SKM-1 (cell line): ENCODE results near the gene ISYNA1.

ENCODE experiments used
- DNase-seq: peaks from one replicate; lab custom pipeline; 2025; ENCODE audit not compliant: unreplicated experiment; lab: John Stamatoyannopoulos, UW

ISYNA1 gene

DNA sequence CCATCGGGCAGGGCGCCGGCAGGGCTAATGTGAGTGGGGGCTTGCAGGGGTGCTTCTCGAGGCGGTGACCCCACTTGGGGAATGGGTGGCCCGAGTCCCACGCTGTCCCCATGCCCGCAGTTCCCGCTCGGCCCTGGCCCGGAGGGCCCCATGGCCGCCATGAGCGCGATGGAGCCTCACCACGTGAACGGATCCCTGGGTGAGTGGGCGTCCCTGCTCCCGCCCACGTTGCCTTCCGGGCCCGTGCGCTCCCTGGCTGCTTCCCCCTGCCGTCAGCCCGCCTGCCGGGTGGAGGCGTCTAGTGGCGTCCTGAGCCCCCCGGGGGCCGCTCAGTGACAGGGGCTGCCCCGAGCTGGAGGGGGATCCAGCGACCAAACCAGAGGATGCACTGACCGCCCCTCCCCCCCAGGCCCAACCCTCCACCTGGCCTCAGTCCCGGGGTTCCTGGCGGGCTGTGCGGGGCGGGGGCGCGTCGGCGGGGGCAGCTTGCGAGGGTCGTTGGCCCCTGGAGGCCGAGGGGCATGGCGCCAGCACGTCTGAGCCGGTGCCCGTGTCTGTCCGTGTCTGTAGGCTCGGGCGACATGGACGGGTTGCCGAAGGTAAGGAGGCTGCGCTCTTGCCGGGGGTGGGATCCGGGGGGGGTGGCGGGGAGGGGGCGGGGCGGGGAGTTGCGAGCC is 4.8 kb downstream of the ISYNA1 start:
- DNase-seq = no peak

- no peak for DNase-seq
Observed at GRCh38 chr19:18432275-18433014, 5.5 kb downstream of the ISYNA1 start.

- no peak for DNase-seq
Observed at GRCh38 chr19:18431351-18432197, 6.4 kb downstream of the ISYNA1 start.

DNA sequence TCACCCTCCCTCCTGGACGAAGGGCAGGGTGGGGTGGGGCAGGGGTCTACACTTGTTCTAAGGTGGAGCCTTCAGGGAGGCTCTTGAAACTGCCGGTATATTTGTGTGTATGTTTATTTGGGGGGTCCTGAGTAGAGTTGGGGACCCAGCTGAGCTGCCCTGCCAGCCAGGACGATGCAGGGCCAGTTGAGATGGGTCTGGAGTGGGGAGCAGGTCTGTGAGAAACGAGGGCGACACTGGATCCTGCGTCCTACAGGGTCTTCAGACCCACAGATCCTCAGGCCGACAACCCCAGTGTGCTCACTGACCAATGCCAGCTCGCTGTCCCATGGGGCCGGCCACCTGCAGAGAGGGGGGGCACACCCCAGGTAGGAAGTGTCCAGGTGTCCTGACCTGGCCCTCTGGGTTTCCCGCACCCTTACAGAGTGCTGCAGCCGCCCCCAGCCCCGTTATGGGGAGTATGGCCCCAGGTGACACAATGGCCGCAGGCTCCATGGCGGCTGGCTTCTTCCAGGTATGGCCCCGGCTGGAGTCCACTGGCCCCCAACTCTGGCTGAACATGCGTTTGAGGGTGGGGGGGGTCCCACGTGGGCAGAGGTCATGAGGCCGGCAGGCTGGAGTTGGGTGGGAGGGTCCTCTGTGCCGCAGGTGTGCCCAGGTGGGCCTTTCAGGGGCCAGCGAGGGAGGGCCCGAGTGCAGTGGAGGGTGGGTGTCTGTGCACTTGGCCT is 7.4 kb downstream of the ISYNA1 start:
- no peak for DNase-seq

- no peak for DNase-seq
Observed at GRCh38 chr19:18429717-18430416, 8.1 kb downstream of the ISYNA1 start.

GRCh38 chr19:18428787-18429674 is 8.9 kb downstream of the ISYNA1 start:
- DNase-seq = no peak

DNA sequence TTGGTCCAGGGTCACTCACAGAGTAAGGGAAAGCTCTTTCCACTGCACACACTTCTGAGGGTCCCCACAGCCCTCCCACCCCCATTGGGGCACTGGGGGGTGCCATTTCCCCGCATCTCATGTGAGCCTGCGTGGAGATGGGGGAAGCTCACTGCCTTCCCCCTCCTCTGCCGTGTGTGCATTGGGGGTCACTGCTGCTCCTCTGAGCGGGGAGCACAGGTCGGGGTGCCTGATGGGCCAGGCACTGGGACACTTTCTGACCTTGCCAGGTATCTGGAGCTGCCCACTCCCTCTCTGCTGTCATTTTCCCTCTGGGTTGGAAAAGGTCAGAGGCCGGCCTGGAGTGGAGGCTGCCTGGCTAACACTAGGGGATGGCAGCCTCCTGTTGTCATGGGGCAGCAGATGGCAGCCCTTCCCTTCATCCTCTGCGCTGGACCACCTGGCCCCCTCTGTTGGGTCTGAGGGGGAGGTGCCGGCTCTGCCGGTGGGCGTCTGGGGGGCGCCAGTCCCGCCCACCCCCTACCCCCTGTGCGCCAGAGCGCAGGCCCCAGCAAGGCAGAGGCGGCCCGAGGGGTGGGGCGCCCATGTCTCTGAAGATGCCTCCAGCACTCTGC is 9.7 kb downstream of the ISYNA1 start:
- DNase-seq = no peak

- no peak for DNase-seq
Observed at GRCh38 chr19:18427743-18428113, 10.2 kb downstream of the ISYNA1 start.

DNA sequence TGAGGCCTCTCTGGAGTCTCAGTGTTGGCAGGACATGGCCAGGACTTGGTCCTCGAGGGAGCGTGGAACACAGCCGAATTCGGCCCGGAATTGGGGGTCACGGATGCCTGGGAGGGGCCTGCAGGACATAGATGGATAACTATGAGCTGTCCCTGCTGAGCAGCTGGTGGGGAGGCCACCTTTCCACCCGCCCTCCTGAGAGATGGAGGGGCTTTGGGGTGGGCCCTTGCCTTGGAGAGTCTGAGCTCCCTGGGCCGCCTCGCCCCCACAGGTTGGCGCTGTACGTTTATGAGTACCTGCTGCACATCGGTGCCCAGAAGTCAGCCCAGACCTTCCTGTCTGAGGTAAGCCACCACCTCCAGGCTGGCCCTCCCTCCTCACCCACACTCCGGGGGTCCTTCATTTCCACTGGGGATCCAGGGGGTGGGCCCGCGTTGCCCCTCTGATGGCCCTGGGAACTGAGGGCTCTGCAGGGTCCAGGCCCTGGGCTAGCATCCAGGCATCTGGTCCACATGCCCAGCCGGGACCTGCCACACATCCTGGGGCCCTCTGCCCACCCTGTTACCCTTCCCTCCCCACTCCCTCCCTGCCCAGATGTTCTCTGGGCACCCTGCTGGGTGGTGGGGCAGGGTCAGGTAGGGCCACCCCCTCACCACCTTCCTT is 10.7 kb downstream of the ISYNA1 start:
- no peak for DNase-seq

- no peak for DNase-seq
Observed at GRCh38 chr19:18426416-18426767, 11.5 kb downstream of the ISYNA1 start.

DNA sequence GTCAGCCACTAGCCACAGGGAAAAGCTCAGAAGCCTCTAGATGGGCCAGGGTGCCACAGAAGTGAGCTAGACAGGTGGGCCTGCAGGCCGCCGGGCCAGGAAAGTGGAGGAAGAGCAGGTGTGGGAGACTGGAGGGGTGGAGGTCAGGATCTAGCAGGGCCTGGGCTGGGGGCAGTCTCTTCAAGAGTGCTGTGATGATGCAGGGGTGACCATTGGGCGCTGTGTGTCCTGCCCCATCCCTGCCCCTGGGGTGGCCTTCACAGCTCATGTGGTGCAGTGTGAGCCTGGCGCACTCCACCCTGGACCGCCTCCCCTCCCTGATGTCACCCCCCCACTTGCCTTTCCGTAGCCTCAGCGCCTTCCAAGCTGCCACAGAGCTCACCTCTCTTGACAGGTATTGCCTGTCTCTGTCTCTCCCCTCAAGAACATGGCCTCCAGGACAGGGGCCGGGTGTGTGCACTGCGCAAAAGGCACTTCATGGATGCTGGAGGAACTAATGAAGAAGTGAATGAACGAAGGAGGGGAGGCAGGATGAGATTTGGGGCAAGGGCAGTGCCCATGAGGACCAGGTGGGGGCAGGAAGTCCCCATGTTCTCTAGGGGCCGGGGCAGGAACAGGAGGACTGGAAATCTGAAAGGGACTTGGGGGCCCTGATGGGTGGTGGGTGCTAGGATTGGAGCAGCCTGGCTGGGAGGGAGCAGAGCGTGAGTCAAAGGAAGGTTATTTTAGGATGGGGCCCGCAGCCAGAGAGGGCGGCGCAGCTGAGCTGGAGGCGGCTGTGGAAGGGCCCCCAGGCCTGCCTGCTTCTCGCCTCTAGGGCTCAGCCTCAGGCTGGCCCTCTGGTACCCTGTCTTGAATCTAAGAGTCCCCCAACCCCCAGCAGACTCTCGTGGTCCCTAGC is 12.2 kb downstream of the ISYNA1 start:
- DNase-seq = no peak

DNA sequence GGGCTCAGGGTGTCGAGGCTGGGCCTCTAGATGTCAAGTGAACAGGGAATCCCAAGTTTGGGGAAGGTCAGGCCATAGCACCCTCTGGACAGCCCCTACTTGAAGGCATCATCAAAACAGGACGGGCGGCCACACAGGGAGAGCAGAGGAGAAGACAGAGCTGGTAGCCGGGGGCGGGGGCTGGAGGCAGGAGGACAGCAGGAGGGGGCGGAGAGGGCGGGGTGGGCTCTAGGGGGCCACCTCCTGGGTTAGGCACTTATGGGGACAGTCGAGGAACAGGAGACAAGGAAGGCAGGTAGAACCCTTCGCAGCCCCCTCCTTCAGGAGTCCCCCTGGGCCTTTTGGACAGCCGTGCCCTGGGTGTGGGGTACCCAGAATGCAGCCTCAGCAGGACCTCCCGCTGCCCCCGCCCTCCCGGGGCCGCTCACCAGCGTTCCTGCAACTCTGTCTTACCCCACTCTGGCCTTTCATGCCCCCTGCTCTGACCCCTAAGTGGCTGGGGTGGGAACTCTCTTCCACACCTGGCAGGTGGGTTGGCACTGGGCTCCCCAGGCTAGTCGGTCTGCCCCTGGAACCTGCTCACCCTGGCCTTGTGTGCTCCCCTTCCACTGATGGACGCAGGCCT is 12.9 kb downstream of the ISYNA1 start:
- DNase-seq = no peak

- DNase-seq = no peak
Observed at GRCh38 chr19:18424122-18424889, 13.6 kb downstream of the ISYNA1 start.

DNA sequence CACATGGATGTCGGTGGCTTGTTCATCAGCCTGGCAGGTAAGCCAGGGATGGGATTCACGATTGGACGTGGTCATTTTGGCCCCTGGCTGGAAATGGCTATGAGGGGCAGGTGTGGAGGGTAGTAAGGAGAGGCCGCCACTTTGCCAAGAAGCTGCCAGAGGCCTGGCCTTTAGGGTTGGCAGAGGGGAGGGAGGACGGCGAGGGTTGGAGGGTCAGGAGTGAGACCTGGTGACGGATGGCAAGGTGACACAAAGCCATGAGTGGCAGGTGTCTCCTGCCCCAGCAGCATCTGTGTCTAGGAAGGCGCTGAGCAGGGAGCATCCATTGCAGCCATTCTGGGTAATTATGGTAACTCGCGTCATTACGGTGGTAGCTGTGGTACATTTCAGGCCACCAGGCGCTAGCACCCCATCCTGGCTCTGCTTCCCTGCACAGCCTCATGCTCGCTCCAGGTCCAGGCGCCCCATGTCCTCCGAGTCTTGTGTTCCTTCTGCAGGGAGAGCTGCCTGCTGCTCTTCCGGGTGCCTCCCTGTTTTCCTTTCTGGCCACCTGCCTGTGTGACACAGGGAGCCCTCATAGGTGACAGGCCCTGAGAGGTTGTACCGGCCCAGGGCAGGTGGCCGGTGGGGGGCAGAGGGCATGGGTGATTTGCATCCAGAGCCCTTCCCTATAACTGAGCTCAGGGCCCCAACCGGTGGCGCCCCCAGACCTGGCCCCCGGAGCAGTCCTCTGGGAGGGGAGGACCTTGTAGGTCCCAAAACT is 14.5 kb downstream of the ISYNA1 start:
- DNase-seq = no peak

DNA sequence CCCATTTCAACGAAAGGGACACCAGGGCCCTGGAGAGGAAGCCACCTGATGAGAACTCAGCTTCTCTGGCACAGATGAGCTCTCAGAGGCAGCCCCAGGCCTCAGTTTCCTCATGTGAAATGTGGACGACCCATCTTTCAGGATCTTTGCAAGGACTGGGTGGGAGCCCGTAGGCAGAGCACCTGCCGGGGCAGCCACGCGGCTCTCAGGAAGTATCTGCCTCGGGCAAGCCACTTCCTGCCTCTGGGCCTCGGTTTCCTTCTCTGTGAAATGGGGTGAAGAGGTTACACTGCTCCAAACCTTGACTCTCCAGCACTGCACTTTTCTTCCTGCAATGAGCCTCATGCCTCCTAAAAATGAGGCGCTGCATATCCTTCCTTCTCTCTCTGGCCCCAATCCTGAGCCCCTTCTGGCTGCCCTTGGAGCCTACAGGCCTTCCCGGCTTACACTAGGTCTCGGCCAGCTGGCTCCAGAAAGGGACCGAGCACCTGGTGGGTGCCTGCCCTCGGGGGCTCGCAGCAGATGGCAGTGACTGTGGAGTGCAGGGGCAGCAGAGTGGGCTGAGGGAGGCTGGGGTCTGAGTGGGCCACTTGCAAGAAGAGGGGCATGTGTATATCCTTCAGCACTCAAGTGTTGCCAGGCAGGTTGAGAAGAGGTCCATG is 15.3 kb downstream of the ISYNA1 start:
- no peak for DNase-seq
